Upper lobe of left lung (tissue), 6 donors: Measurements from ENCODE around the gene KLK1. TPM values are rescaled to one million over a fixed set of nuclear protein-coding genes. Genes with fewer than 3 reads are reported as not detected.

Experiments
- ATAC-seq, 2 donors: fragments of 200-7000 bp; cut with Tn5 transposase; one replicate each; pipeline ENCODE4 v1.9.1; 2022; ENCODE audit warnings: mild to moderate bottlenecking in 2 of 2, moderate library complexity in 2 of 2; ENCODE audit not compliant: low FRiP score in 2 of 2
- DNase-seq, 2 donors: peaks; one replicate each; pipeline ENCODE4 v3.0.0-alpha.2; 2019 to 2020
- H3K27ac ChIP-seq, 4 donors: fragments of 200-600 bp; sonication (generic); one replicate each; pipeline ENCODE4 v1.5.1; 2016 to 2019
- H3K27me3 ChIP-seq, 4 donors: fragments of 200-600 bp; sonication (generic); one replicate each; pipeline ENCODE4 v1.5.1; 2017 to 2019
- H3K36me3 ChIP-seq, 4 donors: fragments of 200-600 bp; sonication (generic); one replicate each; pipeline ENCODE4 v1.5.1; 2016 to 2019
- H3K4me1 ChIP-seq, 4 donors: fragments of 200-600 bp; sonication (generic); one replicate each; pipeline ENCODE4 v1.5.1; 2018 to 2019
- H3K4me3 ChIP-seq, 4 donors: fragments of 200-600 bp; sonication (generic); one replicate each; pipeline ENCODE4 v1.5.1; 2017 to 2019; ENCODE audit warnings: mild to moderate bottlenecking in 2 of 4, moderate library complexity in 1 of 4
- H3K9me3 ChIP-seq, 4 donors: fragments of 200-600 bp; sonication (generic); one replicate each; pipeline ENCODE4 v1.5.1; 2018 to 2019
- CTCF ChIP-seq, 6 experiments: fragments of 450-650 bp in 4 of 6; fragments of 200-600 bp in 2 of 6; sonication (generic) in 2 of 6; IDR thresholded peaks; one replicate each; pipeline ENCODE4 v1.5.1; 2016 to 2019; ENCODE audit warnings: antibody characterized with exemption in 6 of 6
- EP300 ChIP-seq, 4 donors: sonication (generic); formaldehyde crosslinking; IDR thresholded peaks; one replicate each; pipeline ENCODE4 v1.5.1; 2017; ENCODE audit warnings: antibody characterized with exemption in 4 of 4, control low read depth in 2 of 4
- POLR2A ChIP-seq, 4 donors: fragments of 450-650 bp; IDR thresholded peaks; one replicate each; pipeline ENCODE4 v1.5.1; 2016 to 2017; ENCODE audit warnings: antibody characterized with exemption in 4 of 4, mild to moderate bottlenecking in 2 of 4
- POLR2AphosphoS5 ChIP-seq, 2 donors: sonication (generic); formaldehyde crosslinking; IDR thresholded peaks; one replicate each; pipeline ENCODE4 v1.5.1; 2017; ENCODE audit warnings: antibody characterized with exemption in 2 of 2
- WGBS, 2 donors: methylation state at CpG; one replicate each; pipeline ENCODE4 v1.1.5; 2017 to 2018; 5-methylcytosine and 5-hydroxymethylcytosine counted together
- total RNA-seq, 6 donors: library from RNA; depleted of rRNA in 4 of 6; stranded (reverse); fragments of >200 nt in 4 of 6; gene quantifications; one replicate each; pipeline versions ENCODE4 v1.1.0 to v1.2.1, GENCODE V29; 2016 to 2021
- donor health status: DM: no; HTN: no; CAD: no; lungs with moderate emphysema.
- donor health status: DM: no; HTN: yes; CAD: no; lungs with severe emphysema.

KLK1 gene
- total RNA-seq, 6 donors from 2014 or later: 1.3 to 3.3 (median 2.0) TPM; not detected in 3

DNA sequence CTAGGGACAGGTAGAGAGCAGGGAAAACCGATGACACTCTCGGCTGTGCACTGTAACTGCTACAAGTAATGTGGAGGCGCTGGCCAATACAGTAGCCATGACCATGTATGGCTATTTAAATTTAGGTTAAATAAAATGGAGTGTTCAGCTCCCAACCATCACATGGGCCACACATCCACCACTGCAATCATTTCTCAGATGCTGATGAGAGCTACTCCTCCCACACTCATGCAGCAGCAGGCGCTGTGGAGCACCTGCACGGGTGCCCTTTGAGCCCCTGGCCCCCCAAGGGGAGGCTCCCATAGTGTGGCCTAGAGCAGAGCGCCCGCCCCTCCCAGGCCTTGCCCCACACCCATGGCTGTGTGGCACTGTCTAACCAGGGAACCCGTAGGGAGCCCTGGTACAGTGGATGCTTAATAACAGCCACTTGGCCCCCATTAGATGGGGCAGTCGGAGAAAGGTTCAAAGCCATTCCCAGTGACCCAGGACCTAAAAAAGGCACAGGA lies 27.4 kb downstream of the KLK1 start:
- Histone ChIP-seq H3K9me3 (no peaks in the 10 kb centered on the region), H3K27me3 (no peaks in the 10 kb centered on the region), H3K4me3 (no peak overlapping the region), H3K27ac (no peak overlapping the region), H3K36me3 (peaks cover 12 to 43% (median 28%) of the 10 kb centered on the region in 4 donors), H3K4me1 (no peaks in the 10 kb centered on the region)
- DNase-seq (no peak), ATAC-seq (no peak)
- WGBS, 2 donors: 85 to 89% methylated on average over 5 to 9 of the region's 9 CpGs
- TF ChIP-seq CTCF (IDR thresholded peaks at IDR 0.05) (no peak), POLR2AphosphoS5 (IDR thresholded peaks at IDR 0.05) (no peak), POLR2A (IDR thresholded peaks at IDR 0.05) (no peak)

- DNase-seq (no peak), ATAC-seq (no peak)
- TF ChIP-seq POLR2AphosphoS5 (IDR thresholded peaks at IDR 0.05) (no peak), POLR2A (IDR thresholded peaks at IDR 0.05) (no peak), EP300 (IDR thresholded peaks at IDR 0.05) (no peak), CTCF (IDR thresholded peaks at IDR 0.05) (no peak)
- peaks cover 9 to 37% (median 24%) of the 10 kb centered on the region in 4 donors for H3K36me3 ChIP-seq
- 90 to 91% methylated on average over 3 to 4 of the region's 4 CpGs for WGBS, 2 donors
- no peaks in the 10 kb centered on the region for H3K4me1 ChIP-seq
- H3K4me3 ChIP-seq: no peak overlapping the region
- H3K27me3 ChIP-seq: no peaks in the 10 kb centered on the region
- no peak overlapping the region for H3K27ac ChIP-seq
- no peaks in the 10 kb centered on the region for H3K9me3 ChIP-seq
Measured at GRCh38 chr19:50795664-50796073, 27.9 kb downstream of the KLK1 start.

- Histone ChIP-seq H3K4me3 (no peak overlapping the region), H3K36me3 (peaks cover 9 to 37% (median 24%) of the 10 kb centered on the region in 4 donors), H3K4me1 (no peaks in the 10 kb centered on the region), H3K27me3 (no peaks in the 10 kb centered on the region), H3K27ac (no peak overlapping the region), H3K9me3 (no peaks in the 10 kb centered on the region)
- no peak for TF ChIP-seq POLR2AphosphoS5 (IDR thresholded peaks at IDR 0.05)
- no peak for TF ChIP-seq POLR2A (IDR thresholded peaks at IDR 0.05)
- TF ChIP-seq CTCF (IDR thresholded peaks at IDR 0.05): no peak
- TF ChIP-seq EP300 (IDR thresholded peaks at IDR 0.05): no peak
- peak in 1 of 2 donors; percentile 64 for DNase-seq
- no peak for ATAC-seq
- WGBS, 2 donors: 61 to 63% methylated on average over 16 to 17 of the region's 18 CpGs
Measured at GRCh38 chr19:50794876-50795663, 28.5 kb downstream of the KLK1 start.

DNA sequence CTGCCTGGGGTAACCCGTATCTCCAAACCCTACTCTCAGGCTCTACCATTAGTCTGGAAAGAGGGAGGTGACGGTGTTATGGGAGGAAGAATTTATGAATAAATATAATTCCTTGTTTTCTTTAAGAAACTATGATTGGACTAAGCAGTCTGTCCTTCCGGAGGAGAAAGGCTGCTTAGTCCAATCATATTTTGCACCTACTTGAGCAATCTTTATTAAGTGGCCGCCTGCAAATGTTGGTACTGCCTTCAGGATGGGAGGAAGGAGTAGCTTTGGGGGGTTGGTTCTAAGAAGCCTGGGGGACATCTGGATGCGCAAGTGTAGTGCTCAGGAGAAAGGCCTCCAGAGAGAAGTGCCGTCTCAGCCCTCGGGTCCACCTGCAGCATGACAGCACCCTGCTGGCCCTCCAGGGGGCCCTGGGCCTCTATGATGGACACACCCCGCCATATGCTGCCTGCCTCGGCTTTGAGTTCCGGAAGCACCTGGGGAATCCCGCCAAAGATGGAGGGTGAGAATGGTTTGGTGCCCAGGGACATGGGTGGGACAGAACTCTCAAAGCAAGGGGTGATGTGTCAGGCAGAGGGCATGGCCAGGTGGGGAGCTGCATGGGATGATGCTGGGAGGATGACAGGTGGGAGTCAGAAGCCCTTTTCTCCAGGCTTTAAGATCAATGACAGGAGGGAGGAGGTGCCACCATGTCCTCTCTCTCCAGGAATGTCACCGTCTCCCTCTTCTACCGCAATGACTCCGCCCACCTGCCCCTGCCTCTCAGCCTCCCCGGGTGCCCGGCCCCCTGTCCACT lies 29.3 kb downstream of the KLK1 start:
- DNase-seq (no peak), ATAC-seq (no peak)
- Histone ChIP-seq H3K4me1 (no peaks in the 10 kb centered on the region), H3K9me3 (no peaks in the 10 kb centered on the region), H3K27me3 (no peaks in the 10 kb centered on the region), H3K27ac (no peak overlapping the region), H3K36me3 (peaks cover 9 to 29% (median 21%) of the 10 kb centered on the region in 4 donors), H3K4me3 (no peak overlapping the region)
- TF ChIP-seq CTCF (IDR thresholded peaks at IDR 0.05) (no peak), POLR2A (IDR thresholded peaks at IDR 0.05) (no peak), POLR2AphosphoS5 (IDR thresholded peaks at IDR 0.05) (no peak), EP300 (IDR thresholded peaks at IDR 0.05) (no peak)
- WGBS, 2 donors: 29 to 34% methylated on average over 13 to 16 of the region's 16 CpGs
